H1 (cell line): ENCODE data around the gene EEF1AKMT2. TPM values are rescaled to one million over a fixed set of nuclear protein-coding genes. Genes with fewer than 3 reads are reported as not detected.
"Not testable (repeated sequence)": the region's sequence is repeated elsewhere in the genome, so short reads cannot be mapped to it uniquely, and the experiment has no call there.

Source experiments
- CTCF ChIA-PET: fragments of 300-600 bp; sonication (Branson Sonifier 250); formaldehyde crosslinking; loops from one replicate; lab custom pipeline; 2021; ENCODE audit not compliant: partially characterized antibody; lab: Charles Lee
- POLR2A ChIA-PET: fragments of 300-600 bp; sonication (Branson Sonifier 250); formaldehyde crosslinking; loops from one replicate; lab custom pipeline; 2021; ENCODE audit warnings: inconsistent platforms; ENCODE audit not compliant: partially characterized antibody; lab: Charles Lee
- DNase-seq, 2 experiments: peaks; one replicate each; pipeline versions ENCODE4 v3.0.0 to v3.0.0-alpha.2; 2010 to 2022; ENCODE audit warnings: low spot score in 2 of 2, low read depth in 1 of 2, mixed read lengths in 1 of 2
- FAIRE-seq: peaks from 2 replicates; lab custom pipeline; 2011; peaks lifted over from hg19 to GRCh38; lab: Jason Lieb, UNC
- H2AFZ ChIP-seq: 2 replicates; pipeline ENCODE4 v1.8.1; 2012; ENCODE audit warnings: low read length, inconsistent platforms
- H2AK5ac ChIP-seq: 2 replicates; pipeline ENCODE4 v1.6.1; 2013; ENCODE audit warnings: low read depth, low read length
- H2BK120ac ChIP-seq: replicated peaks from 2 replicates; pipeline ENCODE3; 2013; ENCODE audit warnings: low read depth, low read length, inconsistent platforms
- H2BK12ac ChIP-seq: 2 replicates; pipeline ENCODE4 v1.6.1; 2013; ENCODE audit warnings: low read depth, low read length
- H2BK15ac ChIP-seq: 2 replicates; pipeline ENCODE4 v1.6.1; 2013; ENCODE audit warnings: low read length
- H2BK20ac ChIP-seq: 2 replicates; pipeline ENCODE4 v1.6.1; 2013; ENCODE audit warnings: low read length
- H2BK5ac ChIP-seq: 2 replicates; pipeline ENCODE4 v1.6.1; 2013; ENCODE audit warnings: low read depth, low read length
- H3K14ac ChIP-seq: 2 replicates; pipeline ENCODE4 v1.6.1; 2013; ENCODE audit warnings: inconsistent platforms; ENCODE audit not compliant: insufficient read length
- H3K18ac ChIP-seq: 2 replicates; pipeline ENCODE4 v1.6.1; 2013; ENCODE audit warnings: low read length; ENCODE audit errors: extremely low read depth
- H3K23ac ChIP-seq: 2 replicates; pipeline ENCODE4 v1.6.1; 2013; ENCODE audit warnings: inconsistent platforms; ENCODE audit not compliant: insufficient read length
- H3K23me2 ChIP-seq: 2 replicates; pipeline ENCODE4 v1.6.1; 2013; ENCODE audit warnings: low read depth, low read length
- H3K27ac ChIP-seq: 2 replicates; pipeline ENCODE4 v1.6.1; 2011; ENCODE audit warnings: low read depth, low read length, inconsistent platforms
- H3K27me3 ChIP-seq, 4 experiments: replicated peaks in 1 of 4; 1 replicate in 1 of 4; 2 replicates in 3 of 4; pipeline versions ENCODE4 v1.6.1 to v1.8.1; 2011 to 2013; ENCODE audit warnings: low read length in 3 of 4, mild to moderate bottlenecking in 3 of 4, inconsistent platforms in 2 of 4, mixed read lengths in 2 of 4, moderate library complexity in 1 of 4; ENCODE audit not compliant: control insufficient read depth in 3 of 4, insufficient read depth in 3 of 4; ENCODE audit errors: extremely low read depth in 1 of 4
- H3K36me3 ChIP-seq, 4 experiments: 2 replicates each; pipeline versions ENCODE4 v1.6.1 to v1.8.1; 2011 to 2013; ENCODE audit warnings: mild to moderate bottlenecking in 4 of 4, low read length in 3 of 4, moderate library complexity in 2 of 4, control low read depth in 1 of 4, inconsistent platforms in 1 of 4; ENCODE audit not compliant: insufficient read depth in 4 of 4, control insufficient read depth in 2 of 4
- H3K4ac ChIP-seq: replicated peaks from 2 replicates; pipeline ENCODE3; 2013; ENCODE audit warnings: low read length, low read depth, mixed read lengths, inconsistent platforms; ENCODE audit not compliant: insufficient read length
- H3K4me1 ChIP-seq, 4 experiments: replicated peaks in 1 of 4; 1 replicate in 1 of 4; 2 replicates in 3 of 4; pipeline versions ENCODE4 v1.6.1 to v1.8.1; 2011 to 2013; ENCODE audit warnings: low read length in 3 of 4, inconsistent platforms in 2 of 4, mixed read lengths in 1 of 4; ENCODE audit not compliant: insufficient read depth in 4 of 4, control insufficient read depth in 3 of 4
- H3K4me2 ChIP-seq, 2 experiments: 2 replicates each; pipeline versions ENCODE4 v1.6.1 to v1.8.1; 2011 to 2013; ENCODE audit warnings: low read depth in 2 of 2, low read length in 2 of 2, control low read depth in 1 of 2, inconsistent platforms in 1 of 2, mild to moderate bottlenecking in 1 of 2; ENCODE audit not compliant: insufficient read depth in 1 of 2
- H3K4me3 ChIP-seq, 4 experiments: fragments of 200-600, 300-600 bp in 1 of 4; sonication (generic), shearing (Covaris generic), sonication (Bioruptor Twin) in 1 of 4; 2 replicates each; pipeline versions ENCODE4 v1.5.1 to v1.8.1; 2011 to 2016; ENCODE audit warnings: low read length in 4 of 4, low read depth in 3 of 4, control low read depth in 2 of 4, inconsistent platforms in 2 of 4, mild to moderate bottlenecking in 2 of 4, mixed read lengths in 1 of 4, moderate library complexity in 1 of 4; ENCODE audit not compliant: insufficient read depth in 2 of 4; ENCODE audit errors: extremely low read depth in 1 of 4
- H3K56ac ChIP-seq: replicated peaks from 2 replicates; pipeline ENCODE3; 2013; ENCODE audit warnings: low read depth, mild to moderate bottlenecking, mixed read lengths, low read length, inconsistent platforms; ENCODE audit not compliant: insufficient read length
- H3K79me1 ChIP-seq: 2 replicates; pipeline ENCODE4 v1.6.1; 2013; ENCODE audit warnings: low read depth, low read length, control low read depth
- H3K79me2 ChIP-seq, 2 experiments: 2 replicates each; pipeline versions ENCODE4 v1.6.1 to v1.8.1; 2012 to 2013; ENCODE audit warnings: low read length in 2 of 2, mild to moderate bottlenecking in 2 of 2, inconsistent platforms in 1 of 2; ENCODE audit not compliant: insufficient read depth in 2 of 2, control insufficient read depth in 1 of 2
- H3K9ac ChIP-seq, 4 experiments: replicated peaks in 1 of 4; 1 replicate in 1 of 4; 2 replicates in 3 of 4; pipeline versions ENCODE4 v1.6.1 to v1.8.1; 2011 to 2013; ENCODE audit warnings: low read depth in 3 of 4, low read length in 3 of 4, control low read depth in 2 of 4, mild to moderate bottlenecking in 2 of 4, moderate library complexity in 2 of 4, inconsistent platforms in 1 of 4; ENCODE audit errors: extremely low read depth in 1 of 4
- H3K9me3 ChIP-seq, 2 experiments: 2 replicates each; pipeline versions ENCODE4 v1.6.1 to v1.8.1; 2012 to 2013; ENCODE audit warnings: mild to moderate bottlenecking in 2 of 2, moderate library complexity in 2 of 2, control low read depth in 1 of 2, inconsistent platforms in 1 of 2, low read depth in 1 of 2, low read length in 1 of 2, mixed read lengths in 1 of 2; ENCODE audit not compliant: insufficient read depth in 2 of 2
- H4K20me1 ChIP-seq, 2 experiments: replicated peaks in 1 of 2; 2 replicates each; pipeline versions ENCODE3 to v1.8.1; 2011 to 2013; ENCODE audit warnings: inconsistent platforms in 2 of 2, low read length in 2 of 2, mild to moderate bottlenecking in 1 of 2; ENCODE audit not compliant: insufficient read depth in 2 of 2, control insufficient read depth in 1 of 2
- H4K5ac ChIP-seq: 2 replicates; pipeline ENCODE4 v1.6.1; 2013; ENCODE audit warnings: low read length, low read depth, mixed read lengths, inconsistent platforms; ENCODE audit not compliant: insufficient read length
- H4K8ac ChIP-seq: 2 replicates; pipeline ENCODE4 v1.8.0; 2013; ENCODE audit warnings: mild to moderate bottlenecking, moderate library complexity, low read length, inconsistent platforms; ENCODE audit not compliant: insufficient read depth; ENCODE audit errors: extremely low read depth
- H4K91ac ChIP-seq: replicated peaks from 2 replicates; pipeline ENCODE3; 2013; ENCODE audit warnings: low read length, mixed read lengths, inconsistent platforms; ENCODE audit not compliant: insufficient read length
- WGBS, 2 experiments: shearing (Covaris generic) in 1 of 2; methylation state at CpG; one replicate each; pipeline versions ENCODE4 v1.1.6 to v1.1.7; 2013 to 2015; ENCODE audit warnings: low lambda C conversion rate in 2 of 2, mixed read lengths in 2 of 2, inconsistent platforms in 1 of 2, low coverage in 1 of 2, missing lambda C conversion rate in 1 of 2; ENCODE audit not compliant: insufficient replicate concordance in 2 of 2, insufficient coverage in 1 of 2, insufficient read length in 1 of 2; ENCODE audit errors: extremely low coverage in 1 of 2, missing lambda C conversion rate in 1 of 2; 5-methylcytosine and 5-hydroxymethylcytosine counted together
- polyA plus RNA-seq, 7 experiments: library from polyadenylated mRNA; depleted of rRNA in 3 of 7; stranded (reverse) in 5 of 7; unstranded in 2 of 7; fragments of >200 nt in 5 of 7; fragments of 200-250 nt in 2 of 7; gene quantifications; 1 replicate in 5 of 7; 2 replicates in 1 of 7; 4 replicates in 1 of 7; pipeline versions ENCODE4 v1.2.1 to v1.2.3, GENCODE V29; 2011 to 2013; ENCODE audit warnings: missing spikeins in 2 of 7, mixed read lengths in 2 of 7
- total RNA-seq: library from RNA; stranded (reverse); fragmentation: NEBNext Ultra II Directional; extraction: Animal tissue kit (Norgen Biotek cat#: 25700); gene quantifications from 2 replicates; pipeline ENCODE4 v1.2.1, GENCODE V29; 2021

Gene EEF1AKMT2
- total and polyA plus RNA-seq, 2 of the 8 experiments (the other 6 are each of a cell fraction or from before 2014, with no cell fraction given), result 9.8 to 26.8 TPM

- H3K4me2 ChIP-seq, H2BK20ac ChIP-seq, H2BK5ac ChIP-seq, H3K9me3 ChIP-seq, H3K4me3 ChIP-seq, H3K4ac ChIP-seq, H2BK120ac ChIP-seq, H4K5ac ChIP-seq, DNase-seq, H2AK5ac ChIP-seq, H3K9ac ChIP-seq, H3K27ac ChIP-seq, H4K8ac ChIP-seq, H3K4me1 ChIP-seq, H3K79me1 ChIP-seq, H4K91ac ChIP-seq, H3K79me2 ChIP-seq, H2AFZ ChIP-seq, H2BK12ac ChIP-seq, POLR2A ChIA-PET, H3K23ac ChIP-seq, H3K56ac ChIP-seq, H3K14ac ChIP-seq, H3K18ac ChIP-seq, H3K27me3 ChIP-seq, H3K23me2 ChIP-seq, H4K20me1 ChIP-seq, FAIRE-seq, H2BK15ac ChIP-seq: not testable (repeated sequence)
- peaks cover 6 to 39% (median 21%) of the 10 kb centered on the region in 4 experiments for H3K36me3 ChIP-seq
- CTCF ChIA-PET, result interaction anchor here (2.3 to 3.3 kb wide), 2 partner anchors 9 to 34 kb away, joined by 5 to 15 read pairs; partner anchors contain the start of gene EEF1AKMT2
- WGBS, 2 experiments, result 91% methylated on average over 7 of the region's 7 CpGs; no CpG with 5 or more reads in 1 of the 2 experiments
These were observed 33.2 kb upstream of the EEF1AKMT2 start for GRCh38 chr10:124824932-124825331.
